Gastroesophageal sphincter (tissue), 3 donors: ENCODE data around the gene CTNNA1.

ENCODE experiments used
- CTCF ChIP-seq, 4 experiments: fragments of 200-600 bp in 2 of 4; fragments of 450-650 bp in 2 of 4; sonication (generic) in 1 of 4; IDR thresholded peaks; one replicate each; pipeline ENCODE4 v1.5.1; 2017 to 2019; ENCODE audit warnings: antibody characterized with exemption in 4 of 4, mild to moderate bottlenecking in 2 of 4, moderate library complexity in 2 of 4
- POLR2A ChIP-seq, 2 donors: fragments of 450-650 bp; IDR thresholded peaks; one replicate each; pipeline ENCODE4 v1.6.1; 2017; ENCODE audit warnings: antibody characterized with exemption in 2 of 2, mild to moderate bottlenecking in 2 of 2, moderate library complexity in 1 of 2

DNA sequence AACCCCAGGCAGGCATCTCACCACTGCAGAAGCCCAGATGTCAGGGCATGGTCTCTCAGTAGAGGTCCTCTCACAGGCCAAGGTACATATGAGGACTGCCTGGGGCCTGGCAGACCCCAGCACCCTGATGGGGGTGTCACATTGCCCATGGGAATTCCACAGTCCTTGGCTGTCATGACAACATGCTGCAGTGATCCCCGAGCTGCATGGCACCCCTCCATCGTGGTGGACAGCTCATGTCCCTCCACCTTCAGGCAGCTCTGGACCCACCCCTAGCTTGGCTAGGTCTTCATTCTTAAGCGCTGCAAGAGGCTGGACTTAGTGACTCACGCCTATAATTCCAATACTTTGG is 196.0 kb downstream of the CTNNA1 start:
- TF ChIP-seq CTCF (IDR thresholded peaks at IDR 0.05): no peak
- no peak for TF ChIP-seq POLR2A (IDR thresholded peaks at IDR 0.05)
